Measurements from ENCODE around the gene TAF1A.
A peak's percentile ranks its signal among the peaks of the same experiment; 100 is the strongest.

- TF ChIP-seq, protein P1, sequence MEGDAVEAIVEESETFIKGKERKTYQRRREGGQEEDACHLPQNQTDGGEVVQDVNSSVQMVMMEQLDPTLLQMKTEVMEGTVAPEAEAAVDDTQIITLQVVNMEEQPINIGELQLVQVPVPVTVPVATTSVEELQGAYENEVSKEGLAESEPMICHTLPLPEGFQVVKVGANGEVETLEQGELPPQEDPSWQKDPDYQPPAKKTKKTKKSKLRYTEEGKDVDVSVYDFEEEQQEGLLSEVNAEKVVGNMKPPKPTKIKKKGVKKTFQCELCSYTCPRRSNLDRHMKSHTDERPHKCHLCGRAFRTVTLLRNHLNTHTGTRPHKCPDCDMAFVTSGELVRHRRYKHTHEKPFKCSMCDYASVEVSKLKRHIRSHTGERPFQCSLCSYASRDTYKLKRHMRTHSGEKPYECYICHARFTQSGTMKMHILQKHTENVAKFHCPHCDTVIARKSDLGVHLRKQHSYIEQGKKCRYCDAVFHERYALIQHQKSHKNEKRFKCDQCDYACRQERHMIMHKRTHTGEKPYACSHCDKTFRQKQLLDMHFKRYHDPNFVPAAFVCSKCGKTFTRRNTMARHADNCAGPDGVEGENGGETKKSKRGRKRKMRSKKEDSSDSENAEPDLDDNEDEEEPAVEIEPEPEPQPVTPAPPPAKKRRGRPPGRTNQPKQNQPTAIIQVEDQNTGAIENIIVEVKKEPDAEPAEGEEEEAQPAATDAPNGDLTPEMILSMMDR (IDR thresholded peaks at IDR 0.05; ENCODE audit: insufficient read depth, low read length), result no peak
- TF ChIP-seq, protein P2, sequence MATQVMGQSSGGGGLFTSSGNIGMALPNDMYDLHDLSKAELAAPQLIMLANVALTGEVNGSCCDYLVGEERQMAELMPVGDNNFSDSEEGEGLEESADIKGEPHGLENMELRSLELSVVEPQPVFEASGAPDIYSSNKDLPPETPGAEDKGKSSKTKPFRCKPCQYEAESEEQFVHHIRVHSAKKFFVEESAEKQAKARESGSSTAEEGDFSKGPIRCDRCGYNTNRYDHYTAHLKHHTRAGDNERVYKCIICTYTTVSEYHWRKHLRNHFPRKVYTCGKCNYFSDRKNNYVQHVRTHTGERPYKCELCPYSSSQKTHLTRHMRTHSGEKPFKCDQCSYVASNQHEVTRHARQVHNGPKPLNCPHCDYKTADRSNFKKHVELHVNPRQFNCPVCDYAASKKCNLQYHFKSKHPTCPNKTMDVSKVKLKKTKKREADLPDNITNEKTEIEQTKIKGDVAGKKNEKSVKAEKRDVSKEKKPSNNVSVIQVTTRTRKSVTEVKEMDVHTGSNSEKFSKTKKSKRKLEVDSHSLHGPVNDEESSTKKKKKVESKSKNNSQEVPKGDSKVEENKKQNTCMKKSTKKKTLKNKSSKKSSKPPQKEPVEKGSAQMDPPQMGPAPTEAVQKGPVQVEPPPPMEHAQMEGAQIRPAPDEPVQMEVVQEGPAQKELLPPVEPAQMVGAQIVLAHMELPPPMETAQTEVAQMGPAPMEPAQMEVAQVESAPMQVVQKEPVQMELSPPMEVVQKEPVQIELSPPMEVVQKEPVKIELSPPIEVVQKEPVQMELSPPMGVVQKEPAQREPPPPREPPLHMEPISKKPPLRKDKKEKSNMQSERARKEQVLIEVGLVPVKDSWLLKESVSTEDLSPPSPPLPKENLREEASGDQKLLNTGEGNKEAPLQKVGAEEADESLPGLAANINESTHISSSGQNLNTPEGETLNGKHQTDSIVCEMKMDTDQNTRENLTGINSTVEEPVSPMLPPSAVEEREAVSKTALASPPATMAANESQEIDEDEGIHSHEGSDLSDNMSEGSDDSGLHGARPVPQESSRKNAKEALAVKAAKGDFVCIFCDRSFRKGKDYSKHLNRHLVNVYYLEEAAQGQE (IDR thresholded peaks at IDR 0.05; ENCODE audit: insufficient replicate concordance, low read depth), result no peak
- no peak for TF ChIP-seq POLR2AphosphoS5 (IDR thresholded peaks at IDR 0.05; ENCODE audit: low read depth)
- TF ChIP-seq GABPA (IDR thresholded peaks at IDR 0.05; ENCODE audit: low read depth), result no peak
- peak; percentile 60; the same call in 1 of the 2 replicates for TF ChIP-seq SPI1 (IDR thresholded peaks at IDR 0.05; ENCODE audit: borderline replicate concordance, low read depth)
These were observed 63.8 kb downstream of the TAF1A start for GRCh38 chr1:222525951-222526350.
